Measurements from ENCODE around the gene NEU4.
"Not testable (repeated sequence)": the region's sequence is repeated elsewhere in the genome, so short reads cannot be mapped to it uniquely, and the experiment has no call there.

NEU4 gene

GRCh38 chr2:241775223-241776177 is 33.5 kb upstream of the NEU4 start:
- DNase-seq = no peak

GRCh38 chr2:241776336-241777169 is 32.4 kb upstream of the NEU4 start, which contains the start of gene GAL3ST2:
Gene GAL3ST2 (plus strand): TSS chr2:241776822. CDS start chr2:241776956, 134 bp downstream.
- DNase-seq = no peak

GRCh38 chr2:241777170-241777685 is 31.8 kb upstream of the NEU4 start:
- no peak for DNase-seq

GRCh38 chr2:241777686-241778627 is 31.0 kb upstream of the NEU4 start:
- no peak for DNase-seq

- DNase-seq = no peak
These were observed 27.9 kb upstream of the NEU4 start for GRCh38 chr2:241780939-241781569.

- DNase-seq = not testable (repeated sequence)
These were observed 26.9 kb upstream of the NEU4 start for GRCh38 chr2:241782053-241782452.

GRCh38 chr2:241788135-241788534 is 20.9 kb upstream of the NEU4 start:
- no peak for DNase-seq

- no peak for DNase-seq
These were observed 20.4 kb upstream of the NEU4 start for GRCh38 chr2:241788572-241788971.

GRCh38 chr2:241791385-241791784 is 17.6 kb upstream of the NEU4 start:
- DNase-seq = not testable (repeated sequence)

GRCh38 chr2:241793385-241793784 is 15.6 kb upstream of the NEU4 start:
- DNase-seq = no peak

- DNase-seq = no peak
These were observed 14.7 kb upstream of the NEU4 start for GRCh38 chr2:241794250-241794823.

GRCh38 chr2:241795021-241795999 is 13.7 kb upstream of the NEU4 start:
- DNase-seq = no peak

- no peak for DNase-seq
These were observed 12.8 kb upstream of the NEU4 start for GRCh38 chr2:241796209-241796608.

- DNase-seq = no peak
These were observed 12.3 kb upstream of the NEU4 start for GRCh38 chr2:241796610-241797138.

GRCh38 chr2:241797441-241798080 is 11.4 kb upstream of the NEU4 start:
- no peak for DNase-seq

GRCh38 chr2:241798081-241798630 is 10.8 kb upstream of the NEU4 start:
- no peak for DNase-seq

- no peak for DNase-seq
These were observed 10.1 kb upstream of the NEU4 start for GRCh38 chr2:241798631-241799521.
